Esophagus muscularis mucosa (tissue), 4 donors: ENCODE measurements around the gene CEP95. TPM values are rescaled to one million over a fixed set of nuclear protein-coding genes. Genes with fewer than 3 reads are reported as not detected.

ENCODE experiments used
- DNase-seq: peaks from one replicate; pipeline ENCODE4 v3.0.0-alpha.2; 2017; ENCODE audit errors: extremely low spot score
- H3K27ac ChIP-seq, 4 donors: fragments of 200-600 bp; sonication (generic); replicated peaks in 1 of 4; 1 replicate in 3 of 4; 2 replicates in 1 of 4; pipeline ENCODE4 v1.5.1; 2016 to 2019; ENCODE audit warnings: mild to moderate bottlenecking in 1 of 4
- H3K27me3 ChIP-seq, 4 donors: fragments of 200-600 bp; sonication (generic); one replicate each; pipeline versions ENCODE4 v1.5.1 to v1.6.0; 2016 to 2019
- H3K36me3 ChIP-seq, 4 donors: fragments of 200-600 bp; sonication (generic); one replicate each; pipeline ENCODE4 v1.5.1; 2016 to 2019
- H3K4me1 ChIP-seq, 4 donors: fragments of 200-600 bp; sonication (generic); one replicate each; pipeline ENCODE4 v1.5.1; 2016 to 2019
- H3K4me3 ChIP-seq, 4 donors: fragments of 200-600 bp; sonication (generic); 1 replicate in 2 of 4; 2 replicates in 2 of 4; pipeline ENCODE4 v1.5.1; 2016 to 2019; ENCODE audit warnings: mild to moderate bottlenecking in 4 of 4, moderate library complexity in 1 of 4
- H3K9me3 ChIP-seq, 4 donors: fragments of 200-600 bp; sonication (generic); 1 replicate in 3 of 4; 2 replicates in 1 of 4; pipeline ENCODE4 v1.5.1; 2016 to 2019
- EP300 ChIP-seq: sonication (generic); formaldehyde crosslinking; IDR thresholded peaks from one replicate; pipeline ENCODE4 v1.6.1; 2017; ENCODE audit warnings: antibody characterized with exemption
- POLR2A ChIP-seq: fragments of 450-650 bp; IDR thresholded peaks from one replicate; pipeline ENCODE4 v1.6.1; 2017; ENCODE audit warnings: antibody characterized with exemption, moderate library complexity, mild to moderate bottlenecking, low read depth
- POLR2AphosphoS5 ChIP-seq, 2 donors: sonication (generic); formaldehyde crosslinking; IDR thresholded peaks; one replicate each; pipeline ENCODE4 v1.6.1; 2017; ENCODE audit warnings: antibody characterized with exemption in 2 of 2
- WGBS: methylation state at CpG from one replicate; pipeline ENCODE4 v1.1.5; 2018; 5-methylcytosine and 5-hydroxymethylcytosine counted together
- intact Hi-C: fragments of 100-400 bp; cut with DNase I; formaldehyde crosslinking; loops from one replicate; pipeline ENCODE4 v1.15.1; 2023
- total RNA-seq, 4 donors: library from RNA; depleted of rRNA; stranded (reverse); fragments of >200 nt; gene quantifications; one replicate each; pipeline versions ENCODE4 v1.1.0 to v1.2.1, GENCODE V29; 2016
- TF ChIP-seq, protein P1 (sequence below), 3 experiments: fragments of 200-600 bp in 2 of 3; fragments of 450-650 bp in 1 of 3; sonication (generic) in 2 of 3; IDR thresholded peaks; one replicate each; pipeline ENCODE4 v1.5.1; 2017 to 2019; ENCODE audit warnings: antibody characterized with exemption in 3 of 3, mild to moderate bottlenecking in 2 of 3, moderate library complexity in 1 of 3

CEP95 gene
- total RNA-seq, 4 donors from 2014 or later = 24.6 to 39.5 (median 34.8) TPM

DNA sequence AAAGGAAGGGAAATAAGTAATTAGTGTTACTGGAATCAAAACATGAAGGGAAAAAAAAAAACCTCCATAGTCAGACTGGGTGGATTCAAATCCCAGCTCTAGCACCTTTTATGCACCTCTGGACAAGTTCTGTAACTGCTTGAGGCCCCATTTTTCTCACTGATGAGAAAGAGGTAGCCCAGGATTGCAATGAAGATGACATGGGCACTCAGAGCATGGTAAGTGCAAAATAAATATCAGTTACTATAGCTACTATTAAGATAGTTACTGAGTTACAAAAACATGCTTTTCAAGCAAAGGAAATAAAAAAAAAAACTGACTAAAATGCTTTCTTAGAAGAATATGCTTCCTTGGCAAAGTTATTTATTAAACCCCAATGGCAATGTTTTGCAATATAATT, 58.8 kb downstream of the CEP95 start:
- Histone ChIP-seq H3K36me3 (peaks cover 29 to 52% (median 43%) of the 10 kb centered on the region in 4 donors), H3K9me3 (no peaks in the 10 kb centered on the region), H3K4me3 (no peak overlapping the region), H3K4me1 (peaks cover 9 to 26% (median 18%) of the 10 kb centered on the region in 4 donors), H3K27me3 (no peaks in the 10 kb centered on the region), H3K27ac (peak overlapping the region in 1 of 4 donors; percentile 27)
- no peak for DNase-seq
- intact Hi-C loops = no loop called here
- TF ChIP-seq POLR2A = no peak
- TF ChIP-seq, protein P1, sequence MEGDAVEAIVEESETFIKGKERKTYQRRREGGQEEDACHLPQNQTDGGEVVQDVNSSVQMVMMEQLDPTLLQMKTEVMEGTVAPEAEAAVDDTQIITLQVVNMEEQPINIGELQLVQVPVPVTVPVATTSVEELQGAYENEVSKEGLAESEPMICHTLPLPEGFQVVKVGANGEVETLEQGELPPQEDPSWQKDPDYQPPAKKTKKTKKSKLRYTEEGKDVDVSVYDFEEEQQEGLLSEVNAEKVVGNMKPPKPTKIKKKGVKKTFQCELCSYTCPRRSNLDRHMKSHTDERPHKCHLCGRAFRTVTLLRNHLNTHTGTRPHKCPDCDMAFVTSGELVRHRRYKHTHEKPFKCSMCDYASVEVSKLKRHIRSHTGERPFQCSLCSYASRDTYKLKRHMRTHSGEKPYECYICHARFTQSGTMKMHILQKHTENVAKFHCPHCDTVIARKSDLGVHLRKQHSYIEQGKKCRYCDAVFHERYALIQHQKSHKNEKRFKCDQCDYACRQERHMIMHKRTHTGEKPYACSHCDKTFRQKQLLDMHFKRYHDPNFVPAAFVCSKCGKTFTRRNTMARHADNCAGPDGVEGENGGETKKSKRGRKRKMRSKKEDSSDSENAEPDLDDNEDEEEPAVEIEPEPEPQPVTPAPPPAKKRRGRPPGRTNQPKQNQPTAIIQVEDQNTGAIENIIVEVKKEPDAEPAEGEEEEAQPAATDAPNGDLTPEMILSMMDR (IDR thresholded peaks at IDR 0.05) = no peak
- no peak for TF ChIP-seq EP300
- TF ChIP-seq POLR2AphosphoS5 (IDR thresholded peaks at IDR 0.05) = no peak

DNA sequence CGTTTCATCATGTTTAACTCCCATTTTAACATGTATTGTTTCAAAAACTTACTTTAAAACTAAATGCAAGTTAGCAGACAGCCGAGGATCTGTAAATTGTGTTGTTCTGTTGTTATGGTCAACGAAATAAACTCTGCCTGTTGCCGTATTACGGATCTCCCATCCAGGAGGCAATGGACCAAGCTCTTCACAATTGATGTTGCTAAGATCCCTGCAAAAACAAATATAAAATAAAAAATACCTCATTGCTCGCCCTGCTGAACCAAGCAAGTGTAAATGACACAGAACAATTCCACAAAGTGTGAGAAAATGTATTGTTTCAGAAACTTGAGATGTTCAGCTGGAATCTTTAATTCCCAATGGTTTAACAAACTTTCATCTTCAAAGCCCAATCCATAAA, 65.0 kb downstream of the CEP95 start:
- TF ChIP-seq EP300 (no peak), POLR2AphosphoS5 (IDR thresholded peaks at IDR 0.05) (no peak), POLR2A (no peak)
- TF ChIP-seq, protein P1 (IDR thresholded peaks at IDR 0.05) = no peak
- no peak overlapping the region for H3K4me3 ChIP-seq
- DNase-seq = no peak
- 55% methylated on average over 6 of the region's 6 CpGs for WGBS
- H3K36me3 ChIP-seq = peaks cover 13 to 48% (median 29%) of the 10 kb centered on the region in 4 donors
- intact Hi-C loops = no loop called here
- peak overlapping the region in 2 of 4 donors; percentile 33 to 58 for H3K27ac ChIP-seq
- H3K4me1 ChIP-seq = peaks cover 11 to 38% (median 24%) of the 10 kb centered on the region in 4 donors
- H3K27me3 ChIP-seq = no peaks in the 10 kb centered on the region
- no peaks in the 10 kb centered on the region for H3K9me3 ChIP-seq

DNA sequence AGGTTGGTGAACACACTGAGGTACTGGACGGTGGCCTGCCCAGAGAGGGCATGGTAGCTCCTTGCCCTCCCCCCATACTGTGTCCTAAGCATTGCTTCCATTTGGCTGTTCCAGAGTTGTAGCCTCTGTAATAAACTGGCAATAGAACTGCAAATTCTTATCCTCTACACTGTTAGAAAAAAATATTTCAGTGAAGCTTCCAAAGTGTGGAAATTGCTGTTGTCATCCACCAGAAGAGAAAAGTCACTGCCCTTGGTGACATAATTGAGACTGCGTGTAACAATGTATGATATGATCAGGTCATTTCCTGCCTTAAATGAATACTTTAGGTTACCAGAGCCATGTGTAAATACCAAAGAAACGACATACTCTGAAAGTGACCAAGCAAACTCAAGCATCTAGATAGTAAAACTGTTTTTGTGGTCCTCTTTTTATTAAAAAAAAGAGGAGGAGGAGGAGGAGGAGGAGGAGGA, 65.9 kb downstream of the CEP95 start:
- 43% methylated on average over 3 of the region's 3 CpGs for WGBS
- Histone ChIP-seq H3K9me3 (no peaks in the 10 kb centered on the region), H3K4me1 (peaks cover 11 to 38% (median 24%) of the 10 kb centered on the region in 4 donors), H3K4me3 (no peak overlapping the region), H3K27me3 (no peaks in the 10 kb centered on the region), H3K36me3 (peaks cover 13 to 56% (median 35%) of the 10 kb centered on the region in 4 donors), H3K27ac (peak overlapping the region; percentile 10 to 58 (median 32))
- no peak for DNase-seq
- no peak for TF ChIP-seq EP300
- no peak for TF ChIP-seq POLR2AphosphoS5 (IDR thresholded peaks at IDR 0.05)
- TF ChIP-seq, protein P1 (IDR thresholded peaks at IDR 0.05) = no peak
- no peak for TF ChIP-seq POLR2A
- intact Hi-C loops = no loop called here

DNA sequence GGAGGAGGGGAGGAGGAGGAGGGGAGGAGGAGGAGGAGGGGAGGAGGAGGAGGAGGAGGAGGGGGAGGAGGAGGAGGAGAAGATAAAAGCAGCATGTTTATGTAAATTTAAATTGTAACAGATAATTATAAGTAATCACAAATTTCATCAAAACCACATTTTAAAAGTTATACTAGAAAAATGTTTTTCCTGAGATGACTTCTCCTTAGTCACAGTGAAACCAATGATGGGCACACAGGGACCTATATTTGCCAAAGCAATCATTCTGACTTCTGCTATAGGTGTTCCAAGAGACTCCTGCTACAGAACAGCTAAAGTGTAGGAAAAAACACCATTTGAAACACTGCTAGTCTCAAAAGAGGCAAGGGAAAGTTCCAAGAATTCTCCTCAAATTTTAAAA, 66.4 kb downstream of the CEP95 start:
- Histone ChIP-seq H3K9me3 (no peaks in the 10 kb centered on the region), H3K27me3 (no peaks in the 10 kb centered on the region), H3K27ac (peak overlapping the region; percentile 15 to 58 (median 28)), H3K36me3 (peaks cover 13 to 57% (median 37%) of the 10 kb centered on the region in 4 donors), H3K4me1 (peaks cover 11 to 38% (median 24%) of the 10 kb centered on the region in 4 donors), H3K4me3 (no peak overlapping the region)
- no peak for DNase-seq
- TF ChIP-seq EP300 (no peak), POLR2A (no peak), POLR2AphosphoS5 (IDR thresholded peaks at IDR 0.05) (no peak)
- TF ChIP-seq, protein P1 (IDR thresholded peaks at IDR 0.05) = no peak
- intact Hi-C loops = no loop called here

DNA sequence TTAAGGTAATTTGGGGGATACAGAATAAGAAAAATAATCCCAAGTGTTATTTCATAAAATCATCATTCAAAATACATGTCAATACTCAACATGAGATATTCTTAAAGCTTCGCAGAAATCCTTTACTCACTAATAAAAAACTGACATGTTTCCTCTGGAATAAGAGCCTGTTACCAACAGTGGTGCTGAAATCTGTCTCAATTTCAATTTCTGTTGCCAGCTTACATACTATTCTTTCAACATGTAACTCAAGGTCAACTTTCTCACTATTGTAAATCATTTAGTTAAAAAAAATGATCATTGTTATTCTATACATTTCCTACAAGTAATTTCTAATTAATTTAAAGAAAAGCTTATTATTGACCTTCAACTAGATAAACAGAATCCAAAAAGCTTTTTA, 67.9 kb downstream of the CEP95 start:
- Histone ChIP-seq H3K27ac (no peak overlapping the region), H3K36me3 (peaks cover 4 to 58% (median 35%) of the 10 kb centered on the region in 4 donors), H3K27me3 (no peaks in the 10 kb centered on the region), H3K4me1 (peaks cover 11 to 38% (median 24%) of the 10 kb centered on the region in 4 donors), H3K4me3 (no peak overlapping the region), H3K9me3 (no peaks in the 10 kb centered on the region)
- no peak for DNase-seq
- 91% methylated on average over 1 of the region's 1 CpG for WGBS
- TF ChIP-seq POLR2AphosphoS5 (IDR thresholded peaks at IDR 0.05) = no peak
- TF ChIP-seq, protein P1 (IDR thresholded peaks at IDR 0.05) = no peak
- no peak for TF ChIP-seq POLR2A
- TF ChIP-seq EP300 = no peak
- intact Hi-C loops = no loop called here
